GM23338 (cell line): ENCODE measurements around the gene IFI6. TPM values are rescaled to one million over a fixed set of nuclear protein-coding genes. Genes with fewer than 3 reads are reported as not detected.

Source experiments
- ATAC-seq: fragments of 200-7000 bp; cut with Tn5 transposase; 3 replicates; pipeline ENCODE4 v1.9.1; 2020
- DNase-seq: peaks from one replicate; pipeline ENCODE4 v3.0.0-alpha.2; 2015; ENCODE audit warnings: low spot score
- H2AFZ ChIP-seq: fragments of 200-600 bp; sonication (generic); 2 replicates; pipeline ENCODE4 v1.8.0; 2016; ENCODE audit warnings: antibody characterized with exemption, mild to moderate bottlenecking, moderate library complexity
- H3F3A ChIP-seq: fragments of 200-600 bp; sonication (generic); replicated peaks from 2 replicates; pipeline ENCODE4 v1.8.0; 2017; ENCODE audit warnings: antibody characterized with exemption, mixed run types, low read depth
- H3K27ac ChIP-seq: fragments of 200-600 bp; sonication (generic); 2 replicates; pipeline ENCODE4 v1.6.1; 2016; ENCODE audit warnings: low read depth
- H3K27me3 ChIP-seq: fragments of 200-600 bp; sonication (generic); 2 replicates; pipeline ENCODE4 v1.8.0; 2016; ENCODE audit warnings: mild to moderate bottlenecking, mixed run types, moderate library complexity; ENCODE audit not compliant: insufficient read depth
- H3K36me3 ChIP-seq: fragments of 200-600 bp; sonication (generic); 2 replicates; pipeline ENCODE4 v1.8.0; 2016; ENCODE audit warnings: mild to moderate bottlenecking; ENCODE audit not compliant: insufficient read depth
- H3K4me1 ChIP-seq: fragments of 200-600 bp; sonication (generic); 2 replicates; pipeline ENCODE4 v1.8.0; 2016; ENCODE audit warnings: mild to moderate bottlenecking, moderate library complexity; ENCODE audit not compliant: insufficient read depth
- H3K4me2 ChIP-seq: fragments of 200-600 bp; sonication (generic); 2 replicates; pipeline ENCODE4 v1.7.1; 2017; ENCODE audit warnings: mixed run types
- H3K4me3 ChIP-seq: fragments of 200-600 bp; sonication (generic); 2 replicates; pipeline ENCODE4 v1.6.1; 2016; ENCODE audit warnings: mixed run types
- H3K79me2 ChIP-seq: fragments of 200-600 bp; sonication (generic); replicated peaks from 2 replicates; pipeline ENCODE4 v1.8.0; 2017; ENCODE audit warnings: mild to moderate bottlenecking; ENCODE audit not compliant: insufficient read depth
- H3K9me2 ChIP-seq: fragments of 200-600 bp; sonication (generic); 2 replicates; pipeline ENCODE4 v1.8.0; 2017; ENCODE audit not compliant: insufficient read depth
- H4K20me1 ChIP-seq: fragments of 200-600 bp; sonication (generic); replicated peaks from 2 replicates; pipeline ENCODE4 v1.8.0; 2017; ENCODE audit warnings: mild to moderate bottlenecking; ENCODE audit not compliant: insufficient read depth
- H3K27ac Mint-ChIP-seq: 2 replicates; pipeline ENCODE4 v1.8.0; 2020; ENCODE audit warnings: inconsistent platforms, mild to moderate bottlenecking, moderate library complexity, mixed read lengths
- H3K27me3 Mint-ChIP-seq: 3 replicates; pipeline ENCODE4 v1.8.0; 2022; ENCODE audit warnings: low read depth, mild to moderate bottlenecking, moderate library complexity, mixed read lengths, inconsistent platforms; ENCODE audit not compliant: insufficient read depth, poor library complexity
- H3K36me3 Mint-ChIP-seq: 3 replicates; pipeline ENCODE4 v1.8.0; 2021; ENCODE audit warnings: low read depth, mild to moderate bottlenecking, inconsistent platforms, moderate library complexity, mixed read lengths
- H3K4me1 Mint-ChIP-seq: 3 replicates; pipeline ENCODE4 v1.8.0; 2020; ENCODE audit warnings: mild to moderate bottlenecking, inconsistent platforms, mixed read lengths
- H3K4me3 Mint-ChIP-seq: 3 replicates; pipeline ENCODE4 v1.8.0; 2021; ENCODE audit warnings: moderate library complexity, mild to moderate bottlenecking, inconsistent platforms, mixed read lengths
- H3K9me3 Mint-ChIP-seq: 3 replicates; pipeline ENCODE4 v1.8.0; 2020; ENCODE audit warnings: moderate library complexity, mild to moderate bottlenecking, inconsistent platforms, mixed read lengths
- CREB1 ChIP-seq: fragments of 250-450 bp; sonication (Bioruptor Pico); IDR thresholded peaks from 2 replicates; pipeline ENCODE4 v1.5.0; 2020; ENCODE audit warnings: low read depth, mild to moderate bottlenecking, moderate library complexity
- EZH2 ChIP-seq: fragments of 200-600 bp; sonication (generic); IDR thresholded peaks from one replicate; pipeline ENCODE4 v1.8.0; 2017; ENCODE audit warnings: antibody characterized with exemption, mild to moderate bottlenecking, low read depth; ENCODE audit not compliant: unreplicated experiment
- JUNB ChIP-seq: IDR thresholded peaks from one replicate; pipeline ENCODE4 v1.6.1; 2016; ENCODE audit warnings: antibody characterized with exemption; ENCODE audit not compliant: unreplicated experiment
- polyA plus RNA-seq: library from polyadenylated mRNA; unstranded; fragments of >200 nt; fragmentation: Nextera tagmentation; extraction: Ambion mirVana; gene quantifications from 2 replicates; pipeline ENCODE4 v1.2.1, GENCODE V29; 2016
- total RNA-seq: library from RNA; depleted of rRNA; stranded (reverse); fragments of >200 nt; shearing (Covaris generic); gene quantifications from 2 replicates; pipeline ENCODE4 v1.2.3, GENCODE V29; 2014
- TF ChIP-seq, protein P1 (sequence below): fragments of 250-450 bp; sonication (Bioruptor Pico); IDR thresholded peaks from 2 replicates; pipeline ENCODE4 v1.5.0; 2020; ENCODE audit warnings: mild to moderate bottlenecking, moderate library complexity

IFI6 gene
- total and polyA plus RNA-seq, 2 experiments from 2014 or later: 6.3 to 16.0 TPM

DNA sequence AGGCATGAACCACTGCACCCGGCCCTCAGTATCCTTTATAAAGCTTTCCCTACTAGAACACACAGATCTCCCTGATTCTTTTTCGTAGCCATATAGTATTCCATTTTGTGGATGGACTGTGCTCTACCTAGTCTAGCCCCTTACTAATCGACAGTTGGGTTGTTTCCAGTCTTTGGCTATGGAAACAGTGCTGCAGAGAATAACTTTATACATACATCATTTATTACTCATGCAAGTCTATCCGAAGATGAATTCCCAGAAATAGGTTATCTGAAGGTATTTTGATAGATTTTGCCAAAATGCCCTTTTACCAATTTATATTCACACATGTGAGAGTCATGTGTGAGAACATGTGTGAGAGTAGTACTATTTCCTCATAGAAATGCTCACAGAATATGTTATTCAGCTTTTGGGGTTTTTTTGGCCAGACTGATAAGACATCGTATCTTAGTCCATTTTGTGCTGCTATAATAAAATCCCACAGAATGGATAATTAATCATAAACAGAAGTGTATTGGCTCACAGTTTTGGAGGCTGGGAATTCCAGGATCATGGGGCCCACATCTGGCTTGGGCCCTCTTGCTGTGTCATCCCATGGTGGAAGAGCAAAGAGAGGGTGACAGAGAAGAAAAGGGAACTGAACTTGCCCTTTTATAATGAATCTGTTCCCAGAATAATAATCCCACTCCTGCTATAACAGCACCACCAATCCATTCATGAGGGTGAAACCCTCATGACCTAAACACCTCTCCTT is 19.7 kb downstream of the IFI6 start:
- H3K27me3 Mint-ChIP-seq: peaks cover 6% of the 10 kb centered on the region
- no peak overlapping the region for H3K4me3 ChIP-seq
- H3K4me1 Mint-ChIP-seq: peaks cover 35% of the 10 kb centered on the region
- DNase-seq (no peak), ATAC-seq (no peak)
- peaks cover 12% of the 10 kb centered on the region; the same call in 1 of the 2 replicates for H3F3A ChIP-seq
- no peak overlapping the region for H3K27ac Mint-ChIP-seq
- no peaks in the 10 kb centered on the region for H3K36me3 ChIP-seq
- no peaks in the 10 kb centered on the region for H3K36me3 Mint-ChIP-seq
- no peak for TF ChIP-seq EZH2
- no peak for TF ChIP-seq CREB1 (CRISPR knock-in tag)
- TF ChIP-seq, protein P1, sequence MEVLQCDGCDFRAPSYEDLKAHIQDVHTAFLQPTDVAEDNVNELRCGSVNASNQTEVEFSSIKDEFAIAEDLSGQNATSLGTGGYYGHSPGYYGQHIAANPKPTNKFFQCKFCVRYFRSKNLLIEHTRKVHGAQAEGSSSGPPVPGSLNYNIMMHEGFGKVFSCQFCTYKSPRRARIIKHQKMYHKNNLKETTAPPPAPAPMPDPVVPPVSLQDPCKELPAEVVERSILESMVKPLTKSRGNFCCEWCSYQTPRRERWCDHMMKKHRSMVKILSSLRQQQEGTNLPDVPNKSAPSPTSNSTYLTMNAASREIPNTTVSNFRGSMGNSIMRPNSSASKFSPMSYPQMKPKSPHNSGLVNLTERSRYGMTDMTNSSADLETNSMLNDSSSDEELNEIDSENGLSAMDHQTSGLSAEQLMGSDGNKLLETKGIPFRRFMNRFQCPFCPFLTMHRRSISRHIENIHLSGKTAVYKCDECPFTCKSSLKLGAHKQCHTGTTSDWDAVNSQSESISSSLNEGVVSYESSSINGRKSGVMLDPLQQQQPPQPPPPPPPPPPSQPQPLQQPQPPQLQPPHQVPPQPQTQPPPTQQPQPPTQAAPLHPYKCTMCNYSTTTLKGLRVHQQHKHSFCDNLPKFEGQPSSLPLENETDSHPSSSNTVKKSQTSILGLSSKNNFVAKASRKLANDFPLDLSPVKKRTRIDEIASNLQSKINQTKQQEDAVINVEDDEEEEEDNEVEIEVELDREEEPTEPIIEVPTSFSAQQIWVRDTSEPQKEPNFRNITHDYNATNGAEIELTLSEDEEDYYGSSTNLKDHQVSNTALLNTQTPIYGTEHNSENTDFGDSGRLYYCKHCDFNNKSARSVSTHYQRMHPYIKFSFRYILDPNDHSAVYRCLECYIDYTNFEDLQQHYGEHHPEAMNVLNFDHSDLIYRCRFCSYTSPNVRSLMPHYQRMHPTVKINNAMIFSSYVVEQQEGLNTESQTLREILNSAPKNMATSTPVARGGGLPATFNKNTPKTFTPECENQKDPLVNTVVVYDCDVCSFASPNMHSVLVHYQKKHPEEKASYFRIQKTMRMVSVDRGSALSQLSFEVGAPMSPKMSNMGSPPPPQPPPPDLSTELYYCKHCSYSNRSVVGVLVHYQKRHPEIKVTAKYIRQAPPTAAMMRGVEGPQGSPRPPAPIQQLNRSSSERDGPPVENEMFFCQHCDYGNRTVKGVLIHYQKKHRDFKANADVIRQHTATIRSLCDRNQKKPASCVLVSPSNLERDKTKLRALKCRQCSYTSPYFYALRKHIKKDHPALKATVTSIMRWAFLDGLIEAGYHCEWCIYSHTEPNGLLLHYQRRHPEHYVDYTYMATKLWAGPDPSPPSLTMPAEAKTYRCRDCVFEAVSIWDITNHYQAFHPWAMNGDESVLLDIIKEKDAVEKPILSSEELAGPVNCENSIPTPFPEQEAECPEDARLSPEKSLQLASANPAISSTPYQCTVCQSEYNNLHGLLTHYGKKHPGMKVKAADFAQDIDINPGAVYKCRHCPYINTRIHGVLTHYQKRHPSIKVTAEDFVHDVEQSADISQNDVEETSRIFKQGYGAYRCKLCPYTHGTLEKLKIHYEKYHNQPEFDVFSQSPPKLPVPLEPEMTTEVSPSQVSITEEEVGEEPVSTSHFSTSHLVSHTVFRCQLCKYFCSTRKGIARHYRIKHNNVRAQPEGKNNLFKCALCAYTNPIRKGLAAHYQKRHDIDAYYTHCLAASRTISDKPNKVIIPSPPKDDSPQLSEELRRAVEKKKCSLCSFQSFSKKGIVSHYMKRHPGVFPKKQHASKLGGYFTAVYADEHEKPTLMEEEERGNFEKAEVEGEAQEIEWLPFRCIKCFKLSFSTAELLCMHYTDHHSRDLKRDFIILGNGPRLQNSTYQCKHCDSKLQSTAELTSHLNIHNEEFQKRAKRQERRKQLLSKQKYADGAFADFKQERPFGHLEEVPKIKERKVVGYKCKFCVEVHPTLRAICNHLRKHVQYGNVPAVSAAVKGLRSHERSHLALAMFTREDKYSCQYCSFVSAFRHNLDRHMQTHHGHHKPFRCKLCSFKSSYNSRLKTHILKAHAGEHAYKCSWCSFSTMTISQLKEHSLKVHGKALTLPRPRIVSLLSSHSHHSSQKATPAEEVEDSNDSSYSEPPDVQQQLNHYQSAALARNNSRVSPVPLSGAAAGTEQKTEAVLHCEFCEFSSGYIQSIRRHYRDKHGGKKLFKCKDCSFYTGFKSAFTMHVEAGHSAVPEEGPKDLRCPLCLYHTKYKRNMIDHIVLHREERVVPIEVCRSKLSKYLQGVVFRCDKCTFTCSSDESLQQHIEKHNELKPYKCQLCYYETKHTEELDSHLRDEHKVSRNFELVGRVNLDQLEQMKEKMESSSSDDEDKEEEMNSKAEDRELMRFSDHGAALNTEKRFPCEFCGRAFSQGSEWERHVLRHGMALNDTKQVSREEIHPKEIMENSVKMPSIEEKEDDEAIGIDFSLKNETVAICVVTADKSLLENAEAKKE (CRISPR knock-in tag): no peak
- no peak overlapping the region for H3K4me3 Mint-ChIP-seq
- H3K79me2 ChIP-seq: no peaks in the 10 kb centered on the region
- no peak overlapping the region for H3K4me2 ChIP-seq
- no peaks in the 10 kb centered on the region for H4K20me1 ChIP-seq
- no peaks in the 10 kb centered on the region; the same call in 1 of the 2 replicates for H3K9me2 ChIP-seq
- no peaks in the 10 kb centered on the region for H3K27me3 ChIP-seq
- no peak overlapping the region for H3K27ac ChIP-seq
- H3K4me1 ChIP-seq: peaks cover 21% of the 10 kb centered on the region
- no peaks in the 10 kb centered on the region for H3K9me3 Mint-ChIP-seq
- H2AFZ ChIP-seq: no peak overlapping the region

DNA sequence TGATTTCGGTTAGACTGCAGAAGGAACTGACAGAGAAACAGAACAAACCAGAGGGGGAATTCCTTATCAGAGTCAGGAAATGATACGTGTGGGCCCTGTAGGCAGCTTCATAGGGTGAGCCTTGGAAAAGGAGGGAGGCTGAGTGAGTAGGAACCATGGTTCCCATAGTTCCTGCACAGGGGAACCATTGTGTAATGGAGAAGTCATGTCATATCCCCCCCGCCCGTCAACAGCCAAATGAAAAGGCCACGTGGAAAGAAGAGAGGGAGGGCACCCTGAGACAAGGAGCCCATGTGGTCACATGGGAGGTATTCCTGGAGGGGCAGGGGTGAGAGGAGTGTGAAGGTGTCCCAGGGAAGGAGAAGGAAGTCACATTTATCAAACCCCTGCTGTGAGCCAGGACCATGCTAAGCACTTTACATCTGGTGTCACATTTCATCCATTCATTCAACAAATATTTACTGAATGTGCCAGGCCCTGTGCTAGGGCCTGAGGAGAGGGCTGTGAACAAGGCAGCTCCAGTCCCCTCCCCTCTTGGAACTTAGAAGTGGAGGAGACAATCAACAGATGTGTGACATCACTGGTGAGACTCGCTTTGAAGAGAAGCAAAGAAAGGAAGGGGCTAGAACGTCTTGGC is 21.3 kb downstream of the IFI6 start:
- H3K9me3 Mint-ChIP-seq: no peaks in the 10 kb centered on the region
- Histone ChIP-seq H3K4me1 (peaks cover 19% of the 10 kb centered on the region), H4K20me1 (no peaks in the 10 kb centered on the region), H3K79me2 (no peaks in the 10 kb centered on the region), H3K27me3 (no peaks in the 10 kb centered on the region), H3K27ac (no peak overlapping the region), H3K36me3 (no peaks in the 10 kb centered on the region), H3K4me2 (no peak overlapping the region), H3K4me3 (no peak overlapping the region), H2AFZ (peak overlapping the region; percentile 16), H3F3A (peaks cover 9% of the 10 kb centered on the region; the same call in 1 of the 2 replicates), H3K9me2 (no peaks in the 10 kb centered on the region; the same call in 1 of the 2 replicates)
- no peaks in the 10 kb centered on the region for H3K36me3 Mint-ChIP-seq
- peak; percentile 80 for DNase-seq
- TF ChIP-seq CREB1 (CRISPR knock-in tag): peak; percentile 45; the same call in 1 of the 2 replicates
- TF ChIP-seq JUNB: no peak
- peaks cover 27% of the 10 kb centered on the region for H3K4me1 Mint-ChIP-seq
- H3K4me3 Mint-ChIP-seq: no peak overlapping the region
- no peak overlapping the region for H3K27ac Mint-ChIP-seq
- H3K27me3 Mint-ChIP-seq: peaks cover 4% of the 10 kb centered on the region
- ATAC-seq: peak; percentile 69
